Uterus (tissue), 2 donors: Measurements from ENCODE around the gene GNG12.

ENCODE experiments used
- POLR2A ChIP-seq, 2 donors: fragments of 450-650 bp; IDR thresholded peaks; one replicate each; pipeline ENCODE4 v1.6.1; 2016; ENCODE audit warnings: antibody characterized with exemption in 2 of 2, mild to moderate bottlenecking in 1 of 2, moderate library complexity in 1 of 2
- TF ChIP-seq, protein P1 (sequence below), 4 experiments: fragments of 200-600 bp in 2 of 4; fragments of 450-650 bp in 2 of 4; sonication (generic) in 2 of 4; IDR thresholded peaks; one replicate each; pipeline ENCODE4 v1.5.1; 2016 to 2019; ENCODE audit warnings: antibody characterized with exemption in 4 of 4, mild to moderate bottlenecking in 2 of 4, moderate library complexity in 1 of 4

DNA sequence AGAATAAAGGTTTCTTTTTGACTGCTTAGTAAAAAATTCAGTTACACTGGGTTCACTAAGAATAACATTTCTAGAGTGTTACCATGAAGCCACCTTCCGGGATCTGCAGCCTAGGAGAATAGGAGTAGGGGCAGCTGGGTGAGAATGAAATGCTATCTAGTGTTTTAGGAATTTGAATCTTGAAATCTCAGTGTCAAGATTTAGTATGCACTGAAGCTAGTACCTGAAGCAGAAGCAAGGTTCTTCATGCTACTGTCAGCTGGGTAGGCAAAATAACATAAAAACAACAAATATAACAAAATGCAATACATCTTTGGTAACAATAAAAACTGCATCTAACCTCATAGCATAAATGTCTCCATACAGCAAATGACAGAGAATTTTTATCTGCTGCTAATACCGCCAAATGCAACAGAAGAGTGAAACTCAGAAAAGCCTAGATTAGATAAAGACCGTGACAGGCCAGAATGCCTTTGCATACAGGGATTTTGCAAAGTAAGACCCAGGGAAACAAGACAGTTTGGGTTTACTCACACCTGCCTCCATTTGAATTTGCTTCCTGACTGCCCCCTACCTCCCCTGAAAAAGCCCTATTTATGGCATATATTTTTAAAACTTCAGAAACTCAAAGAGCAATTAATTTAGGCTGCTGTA lies 90.1 kb downstream of the GNG12 start:
- TF ChIP-seq, protein P1, sequence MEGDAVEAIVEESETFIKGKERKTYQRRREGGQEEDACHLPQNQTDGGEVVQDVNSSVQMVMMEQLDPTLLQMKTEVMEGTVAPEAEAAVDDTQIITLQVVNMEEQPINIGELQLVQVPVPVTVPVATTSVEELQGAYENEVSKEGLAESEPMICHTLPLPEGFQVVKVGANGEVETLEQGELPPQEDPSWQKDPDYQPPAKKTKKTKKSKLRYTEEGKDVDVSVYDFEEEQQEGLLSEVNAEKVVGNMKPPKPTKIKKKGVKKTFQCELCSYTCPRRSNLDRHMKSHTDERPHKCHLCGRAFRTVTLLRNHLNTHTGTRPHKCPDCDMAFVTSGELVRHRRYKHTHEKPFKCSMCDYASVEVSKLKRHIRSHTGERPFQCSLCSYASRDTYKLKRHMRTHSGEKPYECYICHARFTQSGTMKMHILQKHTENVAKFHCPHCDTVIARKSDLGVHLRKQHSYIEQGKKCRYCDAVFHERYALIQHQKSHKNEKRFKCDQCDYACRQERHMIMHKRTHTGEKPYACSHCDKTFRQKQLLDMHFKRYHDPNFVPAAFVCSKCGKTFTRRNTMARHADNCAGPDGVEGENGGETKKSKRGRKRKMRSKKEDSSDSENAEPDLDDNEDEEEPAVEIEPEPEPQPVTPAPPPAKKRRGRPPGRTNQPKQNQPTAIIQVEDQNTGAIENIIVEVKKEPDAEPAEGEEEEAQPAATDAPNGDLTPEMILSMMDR (IDR thresholded peaks at IDR 0.05): no peak
- TF ChIP-seq POLR2A (IDR thresholded peaks at IDR 0.05): no peak
